ENCODE data around the gene FAM43A. TPM values are rescaled to one million over a fixed set of nuclear protein-coding genes. Genes with fewer than 3 reads are reported as not detected.

The FAM43A gene
- total RNA-seq, 4 donors from 2014 or later = 13.0 to 59.3 (median 31.7) TPM

DNA sequence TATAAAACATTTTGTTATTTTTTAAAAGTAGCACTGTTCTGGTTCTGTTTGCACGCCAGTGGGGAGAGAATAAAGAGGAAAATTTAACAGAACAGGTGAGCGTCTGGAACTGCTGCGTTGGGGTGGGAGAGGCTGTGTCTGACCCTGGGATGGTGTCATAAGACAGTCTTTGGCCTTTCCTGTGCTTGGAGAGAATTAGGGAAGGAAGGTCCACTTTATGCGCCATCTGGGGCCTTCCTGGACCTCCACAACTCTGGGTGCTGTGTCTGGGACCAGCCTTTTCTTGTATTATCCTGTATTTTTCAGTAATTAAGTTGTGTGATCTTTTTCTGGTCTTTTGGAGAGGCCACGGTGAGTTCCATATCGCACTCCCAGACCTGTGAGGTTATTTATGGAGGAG lies 3.3 kb downstream of the FAM43A start:
- DNase-seq (ENCODE audit: low spot score) (no peak), ATAC-seq (ENCODE audit: low FRiP score) (no peak)
- TF ChIP-seq, protein P1, sequence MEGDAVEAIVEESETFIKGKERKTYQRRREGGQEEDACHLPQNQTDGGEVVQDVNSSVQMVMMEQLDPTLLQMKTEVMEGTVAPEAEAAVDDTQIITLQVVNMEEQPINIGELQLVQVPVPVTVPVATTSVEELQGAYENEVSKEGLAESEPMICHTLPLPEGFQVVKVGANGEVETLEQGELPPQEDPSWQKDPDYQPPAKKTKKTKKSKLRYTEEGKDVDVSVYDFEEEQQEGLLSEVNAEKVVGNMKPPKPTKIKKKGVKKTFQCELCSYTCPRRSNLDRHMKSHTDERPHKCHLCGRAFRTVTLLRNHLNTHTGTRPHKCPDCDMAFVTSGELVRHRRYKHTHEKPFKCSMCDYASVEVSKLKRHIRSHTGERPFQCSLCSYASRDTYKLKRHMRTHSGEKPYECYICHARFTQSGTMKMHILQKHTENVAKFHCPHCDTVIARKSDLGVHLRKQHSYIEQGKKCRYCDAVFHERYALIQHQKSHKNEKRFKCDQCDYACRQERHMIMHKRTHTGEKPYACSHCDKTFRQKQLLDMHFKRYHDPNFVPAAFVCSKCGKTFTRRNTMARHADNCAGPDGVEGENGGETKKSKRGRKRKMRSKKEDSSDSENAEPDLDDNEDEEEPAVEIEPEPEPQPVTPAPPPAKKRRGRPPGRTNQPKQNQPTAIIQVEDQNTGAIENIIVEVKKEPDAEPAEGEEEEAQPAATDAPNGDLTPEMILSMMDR (IDR thresholded peaks at IDR 0.05) = no peak

DNA sequence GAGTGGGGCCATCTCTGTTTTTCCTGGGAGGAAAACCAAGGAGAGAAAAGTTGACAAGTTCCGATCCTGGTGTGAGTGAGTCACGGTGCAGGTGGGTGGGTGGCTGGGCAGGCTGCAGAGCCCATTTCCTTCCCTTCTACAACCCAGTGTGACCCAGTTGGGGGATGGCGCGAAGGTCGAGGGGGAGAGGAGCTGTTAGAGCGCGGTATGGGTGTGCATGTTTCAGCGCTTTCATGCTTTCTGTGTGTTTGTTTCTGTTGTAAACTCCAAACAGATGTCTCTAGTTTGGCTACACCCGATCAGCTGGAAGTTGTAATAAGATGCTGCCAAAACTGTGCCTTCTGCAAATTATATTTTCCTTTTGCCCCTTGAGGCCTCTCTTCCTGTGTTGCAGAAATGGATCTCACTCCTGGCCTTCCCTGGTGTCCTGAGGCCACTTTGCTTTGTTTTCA lies 3.8 kb downstream of the FAM43A start:
- DNase-seq (ENCODE audit: low spot score) = no peak
- no peak for ATAC-seq (ENCODE audit: low FRiP score)
- TF ChIP-seq, protein P1 (IDR thresholded peaks at IDR 0.05) = no peak

DNA sequence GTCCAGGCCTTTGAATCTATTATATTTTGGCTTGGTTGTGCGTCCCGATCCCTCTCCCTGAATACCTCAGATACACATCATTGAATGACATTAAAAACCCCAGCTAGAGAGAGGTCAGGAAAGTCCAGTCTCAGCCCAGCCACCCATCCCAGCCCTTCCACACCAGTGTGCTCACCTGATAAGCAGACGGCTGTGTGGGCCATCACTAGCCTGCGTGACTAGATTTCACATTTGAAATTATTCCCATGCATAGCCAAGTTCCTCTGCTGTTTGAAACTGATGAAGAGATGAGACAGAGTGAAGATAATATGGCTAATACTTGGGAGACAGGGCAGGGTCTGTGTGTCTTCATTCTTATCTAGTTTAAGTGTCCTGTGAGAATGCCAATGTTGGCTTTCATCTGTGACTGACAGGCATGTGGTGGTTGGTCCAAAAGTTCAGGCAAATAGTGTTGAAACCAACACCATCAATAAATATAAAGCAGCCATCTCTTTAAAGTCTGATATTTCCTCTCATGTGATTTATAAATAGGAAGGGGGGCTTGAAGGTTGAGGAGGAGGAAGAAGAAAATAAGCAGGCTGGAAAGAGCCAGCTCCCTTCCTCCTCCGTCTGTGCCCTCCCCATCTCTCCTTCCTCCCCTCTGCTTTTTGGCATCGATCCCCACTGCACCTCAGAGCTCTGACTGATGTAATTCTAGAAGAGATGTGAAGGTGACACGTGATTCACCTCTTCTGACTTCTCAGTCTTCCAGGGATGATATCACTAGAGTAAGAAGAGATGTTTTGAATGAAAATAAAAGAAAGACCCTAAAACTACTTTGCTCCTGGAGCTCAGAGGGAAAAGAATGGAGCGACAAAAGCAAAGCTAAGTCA lies 5.1 kb downstream of the FAM43A start:
- no peak for DNase-seq (ENCODE audit: low spot score)
- ATAC-seq (ENCODE audit: low FRiP score) = peak; percentile 54
- TF ChIP-seq, protein P1 (IDR thresholded peaks at IDR 0.05) = no peak

DNA sequence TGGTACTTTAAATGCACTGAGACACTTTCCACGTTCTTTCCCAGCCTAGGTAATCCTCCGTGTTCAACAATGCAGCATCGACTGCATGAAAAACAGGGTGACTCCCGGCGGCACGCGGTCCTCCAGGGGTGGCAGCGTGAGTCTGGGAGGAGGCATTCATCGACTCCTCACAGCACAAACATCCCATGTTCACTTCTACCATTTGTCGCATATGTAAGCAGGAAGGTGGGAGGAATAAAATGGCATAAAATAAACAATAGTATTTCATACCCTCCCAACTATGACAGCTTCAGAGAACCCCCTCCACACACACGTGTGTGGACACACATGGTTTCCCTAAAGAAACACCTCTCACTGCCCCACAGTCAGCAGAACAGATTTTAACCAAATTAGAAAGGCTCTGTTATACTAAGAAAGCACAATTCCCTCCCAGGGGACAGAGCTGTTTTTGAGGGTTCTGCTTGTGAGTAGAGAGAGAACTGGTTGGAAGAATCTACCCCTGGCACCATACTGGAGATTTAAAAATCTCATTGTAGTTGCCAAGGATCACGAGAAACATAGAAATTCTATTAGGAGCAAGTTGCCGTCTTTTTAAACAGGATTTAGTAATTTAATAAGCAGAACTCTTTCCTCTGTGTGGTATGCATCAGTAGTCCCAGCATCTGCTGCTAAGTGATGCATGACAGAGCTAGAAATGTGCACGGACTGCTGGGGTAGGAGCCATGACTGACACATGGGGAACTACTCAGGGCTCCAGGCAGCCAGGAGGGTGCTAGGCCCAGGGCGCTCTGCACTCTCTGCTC lies 6.0 kb downstream of the FAM43A start:
- DNase-seq (ENCODE audit: low spot score) = no peak
- no peak for ATAC-seq (ENCODE audit: low FRiP score)
- TF ChIP-seq, protein P1 (IDR thresholded peaks at IDR 0.05) = no peak

DNA sequence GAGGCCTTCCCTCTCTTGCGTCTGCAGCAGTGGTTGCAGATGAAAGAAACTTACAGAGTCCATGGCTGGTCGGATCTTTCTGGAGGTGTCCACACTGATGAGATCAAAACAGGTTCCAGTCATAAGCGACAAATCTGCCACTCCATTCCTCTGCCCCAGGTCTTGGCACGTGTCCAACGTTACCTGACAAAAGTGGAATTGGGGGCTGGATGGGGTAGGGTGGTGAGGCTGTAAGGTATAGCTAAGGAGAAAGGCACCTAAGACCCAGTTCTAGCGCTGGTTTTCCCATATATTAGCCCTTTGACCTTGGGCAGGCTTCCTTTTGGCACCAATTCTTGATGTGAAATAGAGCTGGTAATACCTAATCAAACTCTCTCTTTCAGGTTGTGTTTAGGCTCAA lies 11.0 kb downstream of the FAM43A start:
- DNase-seq (ENCODE audit: low spot score) (no peak), ATAC-seq (ENCODE audit: low FRiP score) (no peak)
- TF ChIP-seq, protein P1 (IDR thresholded peaks at IDR 0.05) = no peak

DNA sequence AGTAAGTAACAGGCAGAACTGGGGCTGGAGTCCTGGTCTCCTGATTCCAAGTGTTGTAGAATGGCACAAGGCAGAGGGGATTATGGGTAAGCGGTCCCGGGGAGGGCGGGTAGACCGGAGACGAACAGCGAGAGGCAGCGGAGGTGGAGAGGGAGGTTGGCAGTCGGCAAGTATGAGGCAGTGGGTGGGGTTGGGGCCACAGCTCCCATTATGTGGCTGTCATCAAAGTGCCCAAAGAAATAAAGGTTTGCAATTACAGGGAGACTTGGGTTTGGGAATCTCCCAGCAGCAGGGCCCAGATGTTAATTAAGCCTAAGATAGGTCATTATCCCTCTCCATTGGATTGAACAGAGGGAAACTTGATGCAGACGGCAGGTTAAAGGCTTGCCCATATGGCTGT lies 16.9 kb downstream of the FAM43A start:
- TF ChIP-seq, protein P1 (IDR thresholded peaks at IDR 0.05) = no peak
- DNase-seq (ENCODE audit: low spot score) (no peak), ATAC-seq (ENCODE audit: low FRiP score) (no peak)

Measured in omental fat pad (tissue), 4 donors.